Mesodermal cell (in vitro differentiated cells): ENCODE measurements around the gene BTBD17. TPM values are rescaled to one million over a fixed set of nuclear protein-coding genes. Genes with fewer than 3 reads are reported as not detected.
A peak's percentile ranks its signal among the peaks of the same experiment; 100 is the strongest.
"Not testable (repeated sequence)": the region's sequence is repeated elsewhere in the genome, so short reads cannot be mapped to it uniquely, and the experiment has no call there.

Experiments
- H3K27ac ChIP-seq: 2 replicates; pipeline ENCODE4 v1.7.0; 2013; ENCODE audit warnings: mild to moderate bottlenecking, low read depth, low read length, moderate library complexity; ENCODE audit not compliant: severe bottlenecking
- H3K36me3 ChIP-seq: 2 replicates; pipeline ENCODE4 v1.7.1; 2013; ENCODE audit warnings: mild to moderate bottlenecking, low read length, moderate library complexity; ENCODE audit not compliant: control insufficient read depth, insufficient read depth
- H3K4me1 ChIP-seq: one replicate; pipeline ENCODE4 v1.7.1; 2013; ENCODE audit warnings: mild to moderate bottlenecking, low read length; ENCODE audit not compliant: insufficient read depth, control insufficient read depth, poor library complexity, severe bottlenecking
- H3K4me3 ChIP-seq: 2 replicates; pipeline ENCODE4 v1.7.0; 2013; ENCODE audit warnings: low read length, control low read depth, mild to moderate bottlenecking; ENCODE audit not compliant: insufficient read depth, poor library complexity, severe bottlenecking; ENCODE audit errors: extremely low read depth
- H3K9me3 ChIP-seq: 2 replicates; pipeline ENCODE4 v1.7.1; 2013; ENCODE audit warnings: mild to moderate bottlenecking, low read length, moderate library complexity; ENCODE audit not compliant: control insufficient read depth
- WGBS, 2 experiments: methylation state at CpG; one replicate each; pipeline ENCODE4 v1.1.5; 2013; ENCODE audit warnings: missing lambda C conversion rate in 2 of 2; ENCODE audit not compliant: insufficient coverage in 2 of 2; 5-methylcytosine and 5-hydroxymethylcytosine counted together
- polyA plus RNA-seq, 2 experiments: library from polyadenylated mRNA; stranded (reverse); fragments of 50-300 nt; gene quantifications; one replicate each; pipeline ENCODE4 v1.2.3, GENCODE V29; 2013

BTBD17 gene, protein sequence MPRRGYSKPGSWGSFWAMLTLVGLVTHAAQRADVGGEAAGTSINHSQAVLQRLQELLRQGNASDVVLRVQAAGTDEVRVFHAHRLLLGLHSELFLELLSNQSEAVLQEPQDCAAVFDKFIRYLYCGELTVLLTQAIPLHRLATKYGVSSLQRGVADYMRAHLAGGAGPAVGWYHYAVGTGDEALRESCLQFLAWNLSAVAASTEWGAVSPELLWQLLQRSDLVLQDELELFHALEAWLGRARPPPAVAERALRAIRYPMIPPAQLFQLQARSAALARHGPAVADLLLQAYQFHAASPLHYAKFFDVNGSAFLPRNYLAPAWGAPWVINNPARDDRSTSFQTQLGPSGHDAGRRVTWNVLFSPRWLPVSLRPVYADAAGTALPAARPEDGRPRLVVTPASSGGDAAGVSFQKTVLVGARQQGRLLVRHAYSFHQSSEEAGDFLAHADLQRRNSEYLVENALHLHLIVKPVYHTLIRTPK
- 1.4 TPM for polyA plus RNA-seq (2013, experiment 1 of 2)
- 0.76 TPM for polyA plus RNA-seq (2013, experiment 2 of 2)

DNA sequence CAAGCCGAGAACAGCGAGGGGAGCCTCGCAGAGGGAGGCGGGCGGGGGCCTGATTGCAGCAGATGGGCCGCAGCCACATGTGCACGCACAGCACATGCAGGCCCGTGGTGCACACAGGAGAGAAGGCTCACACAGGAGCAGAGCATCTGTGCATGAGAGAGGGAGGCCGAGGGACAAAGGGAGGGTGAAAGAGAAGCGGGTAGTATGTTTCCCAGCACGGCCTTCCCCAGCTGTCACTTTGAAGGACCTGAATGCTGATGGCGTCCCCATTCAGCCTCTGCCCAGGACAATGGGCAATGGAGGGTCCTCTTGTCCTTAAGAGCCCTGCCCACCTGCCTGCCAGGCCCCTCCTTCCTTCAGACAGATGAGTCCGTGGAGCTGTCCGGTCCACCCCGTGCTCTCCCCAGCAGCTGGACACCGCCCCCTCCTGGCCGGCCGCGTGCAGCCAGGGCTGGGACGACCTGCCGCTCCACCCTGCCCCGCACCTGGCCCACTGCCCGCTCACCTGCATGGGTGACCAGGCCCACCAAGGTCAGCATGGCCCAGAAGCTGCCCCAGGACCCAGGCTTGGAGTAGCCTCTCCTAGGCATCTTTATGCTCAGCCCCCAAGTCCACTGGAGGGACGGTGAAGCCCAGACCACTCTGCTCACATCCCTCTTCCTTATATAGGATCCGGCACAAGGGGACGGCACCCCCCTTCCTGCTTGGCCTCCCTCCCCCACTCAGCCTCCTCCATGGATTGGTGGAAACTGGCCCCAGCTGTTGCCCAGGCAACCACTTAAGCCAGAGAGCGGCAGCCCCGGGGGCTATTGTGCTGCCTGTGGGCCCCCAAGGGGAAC, at the start of gene BTBD17:
TSS of gene BTBD17 (minus strand) at position 639 of the 839 bp plus-strand sequence. CDS start at position 590, 49 bp downstream.
- WGBS, 2 experiments, result 45 to 50% methylated on average over 19 to 21 of the region's 28 CpGs
- H3K4me3 ChIP-seq, result no peak within 1 kb of the TSS
- H3K9me3 ChIP-seq, result no peaks in the 10 kb centered on the region
- no peaks in the 10 kb centered on the region for H3K36me3 ChIP-seq
- peak within 1 kb of the TSS; percentile 30 for H3K27ac ChIP-seq
- H3K4me1 ChIP-seq, result peaks cover 9% of the 10 kb centered on the region

DNA sequence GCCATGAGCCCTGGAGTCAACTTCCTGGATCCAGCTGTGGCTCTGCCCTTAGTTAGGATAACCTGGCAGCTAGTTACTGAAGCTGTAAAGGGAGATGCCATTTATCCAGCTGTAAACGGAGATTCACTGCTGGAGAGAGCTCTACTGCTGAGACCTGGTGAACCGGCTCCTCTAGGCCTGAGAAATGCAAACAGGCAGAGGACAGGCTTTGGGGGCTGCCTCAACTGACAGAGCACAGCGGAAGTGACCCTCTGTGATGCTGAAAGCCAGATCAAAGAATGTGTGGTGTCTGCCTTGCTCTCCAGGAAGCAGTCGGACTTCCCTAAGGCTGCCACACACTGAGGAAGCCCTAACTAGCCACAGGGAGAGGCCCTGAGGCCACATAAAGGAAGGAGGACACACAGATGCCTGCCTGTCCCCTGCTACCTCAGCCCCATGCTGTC, 48.4 kb upstream of the BTBD17 start:
- WGBS, 2 experiments, result 54 to 78% methylated on average over 4 of the region's 4 CpGs
- Histone ChIP-seq H3K36me3 (no peaks in the 10 kb centered on the region), H3K9me3 (peaks cover 4% of the 10 kb centered on the region), H3K27ac (peak overlapping the region; percentile 13), H3K4me1 (peaks cover 16% of the 10 kb centered on the region), H3K4me3 (no peak overlapping the region)

DNA sequence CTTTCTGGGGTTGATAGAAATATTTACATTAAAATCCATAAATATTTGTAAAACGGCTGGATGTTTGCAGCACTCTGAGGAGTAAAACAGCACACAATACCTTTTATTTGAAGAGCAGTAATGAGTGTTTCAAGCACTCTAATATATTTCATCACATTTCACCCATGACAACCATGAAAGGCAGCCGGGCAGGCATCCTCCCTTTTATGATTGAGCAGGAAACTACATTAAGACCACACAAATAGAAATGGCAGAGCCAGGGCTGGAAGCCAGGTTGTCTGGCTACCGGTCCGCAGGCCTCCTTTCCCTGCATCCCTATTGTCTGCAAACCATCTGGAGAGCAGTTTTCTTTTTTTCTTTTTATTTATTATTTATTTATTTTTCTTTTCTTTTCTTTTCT, 47.1 kb upstream of the BTBD17 start:
- Histone ChIP-seq H3K36me3 (no peaks in the 10 kb centered on the region), H3K4me3 (no peak overlapping the region), H3K9me3 (peaks cover 4% of the 10 kb centered on the region), H3K4me1 (peaks cover 19% of the 10 kb centered on the region), H3K27ac (no peak overlapping the region)
- 100% methylated on average over 1 of the region's 4 CpGs for WGBS, 2 experiments

DNA sequence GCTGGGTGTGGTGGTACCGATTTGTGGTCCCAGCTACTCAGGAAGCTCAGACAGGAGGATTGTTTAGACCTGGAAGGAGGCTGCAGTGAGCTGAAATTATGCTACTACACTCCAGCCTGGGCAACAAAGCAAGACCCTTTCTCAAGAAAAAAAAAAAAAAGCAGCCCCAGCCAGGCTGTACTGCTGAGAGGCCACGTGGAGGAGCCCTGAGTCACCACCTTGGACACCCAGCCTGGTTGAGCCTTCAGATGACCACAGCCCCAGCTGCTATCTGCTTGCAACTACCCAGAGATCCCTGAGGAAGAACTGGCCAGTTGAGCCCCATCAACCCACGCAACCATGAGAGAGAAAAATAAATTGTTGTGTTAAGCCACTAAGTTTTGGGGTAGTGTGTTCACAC, 46.6 kb upstream of the BTBD17 start:
- Histone ChIP-seq H3K9me3 (peaks cover 4% of the 10 kb centered on the region), H3K27ac (no peak overlapping the region), H3K4me1 (peaks cover 25% of the 10 kb centered on the region), H3K36me3 (no peaks in the 10 kb centered on the region), H3K4me3 (no peak overlapping the region)
- WGBS, 2 experiments, result 11 to 60% methylated on average over 1 of the region's 3 CpGs

DNA sequence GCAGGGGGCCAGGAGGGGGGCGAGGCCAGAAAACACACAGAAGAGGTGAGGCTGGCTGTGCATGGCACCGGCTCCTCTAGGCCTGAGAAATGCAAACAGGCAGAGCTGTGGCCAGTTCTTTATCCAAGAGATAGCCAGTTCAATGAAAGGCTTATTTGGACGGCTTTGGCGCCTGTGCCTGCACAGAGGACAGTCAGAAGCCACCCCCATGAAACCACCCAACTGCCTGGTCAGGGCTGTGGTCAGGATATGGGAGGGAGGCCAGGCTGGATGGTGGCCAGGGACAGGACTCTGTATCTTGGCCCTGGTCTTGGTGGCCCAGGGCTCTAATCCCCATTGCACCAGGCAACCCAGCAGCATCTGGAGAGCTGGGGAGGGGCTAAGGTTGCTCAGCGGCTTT, 45.7 kb upstream of the BTBD17 start:
- H3K9me3 ChIP-seq, result peaks cover 4% of the 10 kb centered on the region
- no peak overlapping the region for H3K27ac ChIP-seq
- no peaks in the 10 kb centered on the region for H3K36me3 ChIP-seq
- peaks cover 26% of the 10 kb centered on the region for H3K4me1 ChIP-seq
- no peak overlapping the region for H3K4me3 ChIP-seq
- 92 to 95% methylated on average over 4 of the region's 5 CpGs for WGBS, 2 experiments

DNA sequence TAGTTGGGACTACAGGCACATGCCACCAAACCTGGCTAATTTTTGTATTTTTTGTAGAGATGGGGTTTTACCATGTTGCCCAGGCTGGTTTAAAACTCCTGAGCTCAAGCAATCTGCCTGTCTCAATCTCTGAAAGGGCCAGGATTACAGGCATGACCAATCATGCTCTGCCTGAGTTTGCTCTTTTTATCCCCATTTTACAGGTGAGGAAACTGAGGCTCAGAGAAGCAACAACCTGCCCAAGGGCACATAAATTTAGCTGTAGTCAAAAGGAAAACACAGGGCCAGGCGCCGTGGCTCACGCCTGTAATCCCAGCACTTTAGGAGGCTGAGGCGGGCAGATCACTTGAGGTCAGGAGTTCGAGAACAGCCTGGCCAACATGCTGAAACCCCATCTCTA, 43.6 kb upstream of the BTBD17 start:
- H3K27ac ChIP-seq, H3K9me3 ChIP-seq, H3K4me3 ChIP-seq, H3K36me3 ChIP-seq: not testable (repeated sequence)
- H3K4me1 ChIP-seq, result peaks cover 26% of the 10 kb centered on the region
- 86 to 92% methylated on average over 4 of the region's 5 CpGs for WGBS, 2 experiments

DNA sequence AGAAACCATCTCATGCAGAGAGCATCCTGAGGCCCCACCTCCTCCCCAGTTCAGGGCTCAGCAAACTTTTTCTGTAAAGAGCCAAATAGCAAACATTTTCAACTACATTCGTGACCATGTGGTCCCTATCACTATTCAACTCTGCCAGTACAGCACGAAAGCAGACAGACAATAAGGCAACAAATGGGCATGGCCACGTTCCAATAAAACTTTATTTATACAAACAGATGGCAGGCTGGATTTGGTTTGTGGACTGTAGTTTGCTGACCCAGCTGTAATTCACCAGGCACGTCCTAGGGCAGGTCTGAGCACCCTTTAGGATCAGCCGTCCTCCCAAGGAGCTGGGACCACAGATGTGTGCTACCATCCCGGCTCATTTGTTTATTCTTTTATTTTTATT, 43.1 kb upstream of the BTBD17 start:
- H3K9me3 ChIP-seq, result no peaks in the 10 kb centered on the region
- 78 to 90% methylated on average over 2 of the region's 6 CpGs for WGBS, 2 experiments
- H3K4me1 ChIP-seq, result peaks cover 22% of the 10 kb centered on the region
- no peak overlapping the region for H3K4me3 ChIP-seq
- no peaks in the 10 kb centered on the region for H3K36me3 ChIP-seq
- H3K27ac ChIP-seq, result peak overlapping the region; percentile 41

DNA sequence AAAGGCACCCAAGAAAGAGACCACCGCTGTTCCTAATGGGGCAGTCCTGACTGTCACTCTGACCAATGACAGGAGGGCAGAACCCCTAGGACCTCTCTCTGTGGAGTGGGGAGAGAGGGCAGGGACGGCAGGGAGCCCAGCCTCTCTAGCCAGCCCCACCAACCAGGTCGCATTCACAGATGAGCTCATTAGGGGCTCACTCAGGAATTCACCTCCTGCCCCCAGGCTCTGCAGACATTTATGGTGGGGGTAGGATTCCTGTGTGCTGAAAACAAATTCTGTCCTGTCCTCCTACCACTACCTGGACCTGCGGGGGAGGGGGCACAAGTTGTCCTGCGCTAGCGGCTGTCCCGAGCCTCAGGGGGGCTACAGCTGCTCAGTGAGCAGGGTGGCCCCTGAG, 42.5 kb upstream of the BTBD17 start:
- Histone ChIP-seq H3K27ac (peak overlapping the region; percentile 41), H3K9me3 (no peaks in the 10 kb centered on the region), H3K4me1 (peaks cover 20% of the 10 kb centered on the region), H3K36me3 (no peaks in the 10 kb centered on the region), H3K4me3 (no peak overlapping the region)
- WGBS, 2 experiments, result 10 to 50% methylated on average over 2 of the region's 7 CpGs

DNA sequence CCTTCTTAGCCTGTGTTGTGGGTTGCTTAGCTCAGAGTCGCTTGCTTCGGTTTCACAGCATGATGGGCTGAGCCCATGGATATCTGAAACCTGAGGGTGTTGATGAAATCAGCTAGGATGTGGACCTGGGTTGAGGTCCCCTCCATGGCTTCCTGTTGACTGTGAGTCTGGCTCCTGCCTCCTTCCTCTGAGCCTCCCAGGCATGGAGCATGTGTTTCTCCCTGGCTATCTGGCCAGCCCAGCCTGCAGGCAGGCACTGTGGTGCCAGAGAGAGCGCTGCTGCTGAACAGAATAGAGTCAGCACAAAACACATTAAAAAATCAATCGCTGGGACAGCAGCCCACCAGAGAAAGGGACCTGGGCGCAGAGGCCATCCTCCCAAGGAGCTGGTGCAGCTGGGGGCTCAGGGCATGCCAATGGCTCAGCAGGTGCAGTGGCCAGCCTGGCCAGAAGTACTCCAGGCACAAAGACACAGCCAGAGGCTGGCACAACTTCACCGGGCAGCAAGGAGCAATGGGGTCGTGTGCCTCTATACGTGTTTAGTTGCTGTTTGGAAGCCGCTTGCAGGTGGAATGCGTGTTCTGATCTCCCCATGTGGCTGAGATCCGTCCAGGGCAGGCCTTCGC, 42.0 kb upstream of the BTBD17 start:
- no peaks in the 10 kb centered on the region for H3K9me3 ChIP-seq
- WGBS, 2 experiments, result 59 to 67% methylated on average over 9 of the region's 12 CpGs
- H3K4me1 ChIP-seq, result peaks cover 17% of the 10 kb centered on the region
- H3K27ac ChIP-seq, result peak overlapping the region; percentile 23
- no peaks in the 10 kb centered on the region for H3K36me3 ChIP-seq
- H3K4me3 ChIP-seq, result no peak overlapping the region

DNA sequence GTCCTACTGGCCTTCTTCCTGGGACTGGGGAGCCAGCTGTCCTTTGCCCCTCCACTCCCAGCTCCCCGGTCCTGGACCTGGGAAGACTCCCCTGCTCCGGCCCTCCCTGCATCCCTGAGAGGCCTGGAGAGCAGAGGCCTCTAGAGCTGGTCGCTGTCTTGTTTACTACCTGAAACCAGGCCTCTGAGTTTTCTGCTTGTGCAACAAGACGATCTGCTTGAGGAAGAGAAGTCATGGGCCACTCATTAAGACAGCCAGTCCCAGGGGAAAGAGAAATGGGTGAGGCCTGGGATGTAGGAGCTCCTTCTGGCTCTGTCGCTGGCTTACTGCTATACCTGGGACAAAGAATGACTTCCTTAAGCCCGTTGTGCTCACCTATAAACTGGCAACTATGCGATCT, 40.4 kb upstream of the BTBD17 start:
- Histone ChIP-seq H3K4me1 (peaks cover 16% of the 10 kb centered on the region), H3K27ac (no peak overlapping the region), H3K4me3 (no peak overlapping the region), H3K36me3 (no peaks in the 10 kb centered on the region), H3K9me3 (no peaks in the 10 kb centered on the region)
- 92 to 99% methylated on average over 7 of the region's 7 CpGs for WGBS, 2 experiments
